Stimulated activated CD4-positive, alpha-beta T cell treated with anti-CD3 and anti-CD28 coated beads, Interleukin-12 subunit alpha, Interleukin-12 subunit beta, amount 100 ng/mL, for 24 hours (primary cell): Measurements from ENCODE around the gene FOXF2.

Experiments
- DNase-seq, 2 experiments: peaks; one replicate each; pipeline ENCODE4 v3.0.0-alpha.2; 2020; ENCODE audit warnings: low read depth in 2 of 2

Gene FOXF2

GRCh38 chr6:1378065-1379016 is 11.0 kb upstream of the FOXF2 start:
- DNase-seq, result no peak

DNA sequence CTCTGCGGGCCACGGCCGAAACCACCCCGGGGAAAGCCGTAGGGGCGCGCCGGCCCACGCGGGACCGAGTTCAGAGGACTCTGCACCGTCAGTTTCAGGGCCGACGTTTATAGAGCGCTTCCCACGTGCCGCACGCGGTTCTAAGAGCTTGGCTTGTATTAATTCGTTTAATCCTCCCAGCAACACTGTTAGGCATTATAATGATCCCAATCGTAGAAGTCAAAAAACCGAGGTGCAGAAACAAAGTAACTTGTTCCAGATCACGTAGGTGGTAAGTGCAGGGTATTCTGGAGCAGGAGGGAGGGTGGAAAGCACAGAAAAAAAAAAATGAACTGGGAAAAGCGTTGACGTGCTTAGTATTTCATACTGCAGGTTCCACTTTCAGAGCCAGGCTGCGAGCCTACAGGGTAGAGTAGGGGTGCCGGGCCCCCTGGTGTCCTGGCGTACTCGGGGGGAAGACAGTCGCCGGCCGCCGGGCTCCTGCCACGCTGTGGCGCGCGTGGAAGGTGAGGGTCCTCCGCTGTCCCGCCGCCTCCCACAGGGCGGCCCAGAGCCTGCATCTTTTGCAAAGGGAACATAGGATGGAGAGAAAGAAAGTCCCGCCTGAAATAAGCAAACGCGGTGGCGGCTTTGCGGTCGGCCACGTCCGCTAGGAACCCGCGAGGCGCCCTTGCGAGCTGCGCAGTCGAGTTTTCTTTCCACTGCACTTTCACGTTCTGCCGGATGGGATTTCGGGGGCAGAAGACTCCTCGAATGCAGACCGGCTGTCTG is 10.2 kb upstream of the FOXF2 start:
- no peak for DNase-seq

GRCh38 chr6:1379788-1380147 is 9.6 kb upstream of the FOXF2 start:
- DNase-seq, result no peak

GRCh38 chr6:1380625-1381427 is 8.6 kb upstream of the FOXF2 start:
- DNase-seq, result no peak

DNA sequence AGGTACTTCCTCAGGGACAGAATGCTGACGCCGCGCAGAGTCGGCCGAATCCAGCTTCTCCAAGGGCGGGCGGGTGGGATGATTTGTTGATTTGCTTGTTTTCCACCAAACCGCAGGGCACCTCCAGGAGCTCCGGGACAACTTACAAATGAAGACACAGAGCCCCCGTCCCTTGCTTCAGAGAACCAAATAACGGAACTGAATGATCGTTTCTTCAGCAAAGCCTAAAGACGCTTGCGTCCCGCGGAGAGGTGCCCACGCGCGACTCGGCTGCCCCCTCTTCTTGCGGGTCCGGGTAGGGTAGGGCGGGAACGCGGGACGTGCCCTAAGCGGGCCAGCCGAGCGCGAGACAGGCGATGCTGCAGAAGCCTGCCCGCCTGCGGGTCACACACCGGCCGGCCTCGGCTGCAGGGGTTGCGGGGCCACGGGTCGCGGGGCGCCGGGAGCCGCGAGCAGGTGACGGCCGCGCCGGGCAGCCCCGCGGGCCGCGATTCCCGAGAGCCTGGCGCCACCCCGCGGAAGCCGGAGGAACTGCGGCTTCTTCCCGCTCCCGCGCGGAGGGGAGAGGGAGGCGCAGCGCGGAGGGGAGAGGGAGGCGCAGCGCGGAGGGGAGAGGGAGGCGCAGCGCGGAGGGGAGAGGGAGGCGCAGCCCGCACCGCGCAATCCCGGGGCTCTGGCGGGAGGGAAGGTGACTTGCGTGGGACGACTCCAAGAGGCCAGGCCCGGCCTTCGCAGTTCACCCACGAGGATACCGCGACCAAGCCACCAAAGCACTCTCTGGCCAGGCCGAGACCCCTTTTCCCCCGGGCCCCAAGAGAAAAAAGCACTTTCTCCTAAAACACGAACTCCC is 7.7 kb upstream of the FOXF2 start:
- peak; percentile 39 to 57 for DNase-seq

DNA sequence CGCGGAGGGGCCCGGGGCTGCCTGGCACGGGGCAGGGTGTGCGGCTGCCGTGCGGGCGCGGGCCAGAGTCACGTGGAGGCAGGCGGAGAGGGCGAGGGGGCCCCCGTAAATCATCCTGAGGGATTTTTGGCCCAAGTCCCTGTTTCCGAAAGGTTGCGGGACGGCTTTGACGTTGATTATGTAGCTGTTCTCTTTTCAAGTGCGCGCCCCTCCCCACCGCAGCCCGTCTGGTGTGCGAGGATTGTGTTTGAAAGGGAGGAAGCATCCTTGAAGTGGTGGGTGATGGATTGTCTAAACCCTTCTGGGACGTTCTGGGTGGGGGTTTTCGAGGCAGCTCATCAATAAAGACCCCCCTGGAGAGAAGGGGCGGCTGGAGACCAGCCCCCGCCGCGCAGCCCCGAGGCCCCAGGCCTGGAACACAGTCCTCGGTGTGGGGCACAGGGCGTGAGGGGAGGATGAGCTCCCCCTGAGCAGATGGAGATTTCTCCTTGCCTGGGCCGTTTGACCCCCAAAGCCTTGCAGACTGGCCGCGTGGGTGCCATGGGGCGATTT is 7.0 kb upstream of the FOXF2 start:
- DNase-seq, result no peak

DNA sequence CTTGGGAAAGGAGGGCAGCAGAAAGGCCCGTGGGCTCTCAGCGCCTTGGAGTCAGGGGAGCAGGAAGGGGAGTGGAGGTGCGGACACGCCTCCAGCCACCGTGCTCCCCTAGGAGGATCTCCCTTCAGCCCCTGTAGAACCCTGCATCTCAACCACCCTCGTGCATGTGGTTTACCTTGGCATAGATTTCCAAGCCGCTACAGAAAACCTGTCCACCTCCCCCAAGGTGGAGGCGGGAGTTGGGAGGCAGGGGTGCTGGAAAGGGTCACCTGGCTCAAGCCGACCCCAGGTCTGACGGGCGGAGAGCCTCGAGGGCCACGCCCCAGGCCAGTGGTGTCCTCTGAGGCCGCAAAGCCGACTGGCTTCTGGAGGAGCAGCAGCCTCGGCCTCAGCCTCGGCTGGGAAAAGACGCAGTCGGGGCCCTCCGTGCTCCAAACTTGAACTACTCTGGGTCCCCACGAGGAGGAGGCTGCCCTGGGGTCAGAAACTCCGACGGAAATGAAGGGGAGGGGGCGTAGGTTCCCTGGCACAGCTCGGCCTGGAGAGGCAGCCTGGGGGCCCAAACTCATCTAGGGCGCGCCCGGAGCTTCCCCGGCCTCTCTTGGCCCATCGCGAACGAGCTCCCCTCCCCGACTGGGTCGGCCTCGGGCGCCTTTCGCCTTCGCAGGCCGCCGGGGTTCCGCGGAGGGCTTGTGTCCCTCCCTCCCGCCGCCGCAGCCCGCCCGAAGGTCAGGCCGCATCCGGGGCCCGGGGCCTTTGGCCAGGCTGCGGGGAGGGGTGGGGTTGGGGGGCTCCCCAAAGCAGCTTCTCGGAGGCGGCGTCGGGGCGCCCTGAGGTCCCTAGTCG is 6.3 kb upstream of the FOXF2 start:
- DNase-seq, result no peak

GRCh38 chr6:1383729-1384548 is 5.4 kb upstream of the FOXF2 start:
- DNase-seq, result no peak

DNA sequence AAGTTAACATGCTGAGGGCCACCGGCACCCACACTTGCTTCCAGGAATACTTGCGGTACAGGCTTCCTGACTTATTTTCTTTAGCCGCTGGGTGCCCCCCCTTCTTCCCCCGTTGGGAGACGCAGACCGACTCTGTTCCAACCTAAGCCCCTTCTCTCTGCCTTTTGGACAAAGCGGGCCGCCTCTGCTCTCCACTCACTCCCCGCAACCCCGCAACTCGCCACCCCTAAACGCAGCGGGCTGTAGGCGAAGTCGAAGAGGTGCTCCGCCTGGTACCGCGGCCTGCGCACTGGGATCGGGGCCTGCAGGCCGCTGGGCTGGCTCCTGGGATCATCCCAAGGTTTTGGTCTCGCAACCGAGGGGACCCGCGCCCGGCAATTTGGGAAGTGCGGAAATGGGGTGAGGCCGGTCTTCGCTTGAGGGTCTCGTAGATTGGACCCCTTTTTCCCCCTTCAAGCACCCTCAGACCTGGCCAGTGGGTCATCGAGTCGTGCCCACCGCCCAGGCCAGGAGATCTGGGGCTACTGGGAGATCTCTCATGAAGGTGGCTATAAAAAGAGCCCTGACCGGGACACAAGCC is 4.7 kb upstream of the FOXF2 start:
- no peak for DNase-seq

DNA sequence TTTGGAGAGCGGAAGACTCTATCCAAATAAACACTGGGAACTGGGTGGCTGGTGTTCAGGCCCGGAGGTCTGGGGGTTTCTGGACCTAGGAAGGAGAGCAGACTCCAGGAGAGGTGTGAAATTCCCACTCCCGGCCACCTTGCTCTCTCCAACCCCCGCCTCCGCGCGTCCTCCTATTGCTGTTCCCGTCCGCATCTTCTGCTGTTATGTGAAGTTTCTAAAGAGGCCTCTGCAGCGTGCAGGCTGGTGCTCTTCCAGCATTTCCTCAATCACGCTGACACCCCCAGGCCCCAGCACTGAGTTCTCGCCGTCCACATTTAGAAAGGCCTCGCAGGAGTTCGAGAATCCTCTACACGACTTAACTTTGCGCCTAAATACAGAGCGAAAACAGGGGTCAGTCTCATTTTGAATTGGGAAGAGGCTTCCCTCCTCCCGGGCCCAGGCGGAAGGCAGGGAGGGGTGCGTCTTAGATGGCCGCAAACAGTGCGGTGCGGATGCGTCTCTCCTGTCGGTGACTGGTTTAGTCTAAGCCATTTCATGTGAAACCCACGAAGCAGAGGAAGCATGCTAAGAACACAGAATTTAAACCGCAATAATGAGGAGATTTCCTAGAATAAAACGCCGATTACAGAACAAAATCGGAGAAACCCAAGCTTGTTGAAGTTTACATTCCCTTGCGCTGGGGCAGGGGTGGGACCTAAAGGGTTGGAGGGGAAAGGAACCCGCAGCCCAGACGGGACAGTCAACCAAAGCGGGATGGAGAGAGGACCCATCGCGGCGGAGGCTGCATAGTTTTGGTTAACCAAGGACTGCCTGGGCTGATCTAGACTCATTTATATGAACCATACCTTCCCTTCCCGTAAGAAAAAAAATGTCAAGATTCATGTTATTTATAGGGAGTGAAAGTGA is 4.0 kb upstream of the FOXF2 start:
- no peak for DNase-seq

DNA sequence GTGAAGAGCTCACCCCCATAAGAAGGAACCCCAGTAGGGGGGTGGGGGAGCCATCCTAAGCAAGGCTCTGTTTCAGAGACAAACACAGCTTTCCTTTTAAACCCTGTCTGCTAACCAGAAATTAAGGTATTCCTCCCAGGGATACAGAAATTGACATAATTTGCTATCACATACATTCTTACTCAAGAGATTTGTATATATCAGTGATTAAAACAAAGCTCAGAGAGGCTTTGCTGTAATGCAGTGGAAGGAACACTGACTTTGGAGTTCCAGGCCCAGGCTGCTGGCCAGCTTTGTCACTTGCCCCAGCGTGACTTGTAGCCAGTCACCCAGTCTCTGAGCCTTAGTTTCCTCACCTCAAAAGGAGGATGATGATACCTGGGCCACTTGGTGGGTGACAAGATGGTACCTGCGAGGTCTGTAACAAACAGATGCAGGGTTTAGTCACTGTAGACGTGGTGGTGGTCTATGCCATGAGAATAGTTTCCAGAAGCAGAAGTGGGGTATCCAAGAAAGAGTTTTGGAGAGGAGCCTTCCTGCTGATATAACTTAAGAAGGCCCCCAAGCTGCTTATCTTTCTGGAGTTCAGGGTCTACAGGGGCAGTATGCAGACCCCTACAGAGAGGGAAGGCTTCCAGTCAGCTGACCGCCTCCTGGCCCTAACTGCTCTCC is 3.2 kb upstream of the FOXF2 start:
- DNase-seq, result no peak

GRCh38 chr6:1387538-1387875 is 1.9 kb upstream of the FOXF2 start:
- DNase-seq, result no peak

GRCh38 chr6:1387876-1388629 is 1.3 kb upstream of the FOXF2 start:
- no peak for DNase-seq

DNA sequence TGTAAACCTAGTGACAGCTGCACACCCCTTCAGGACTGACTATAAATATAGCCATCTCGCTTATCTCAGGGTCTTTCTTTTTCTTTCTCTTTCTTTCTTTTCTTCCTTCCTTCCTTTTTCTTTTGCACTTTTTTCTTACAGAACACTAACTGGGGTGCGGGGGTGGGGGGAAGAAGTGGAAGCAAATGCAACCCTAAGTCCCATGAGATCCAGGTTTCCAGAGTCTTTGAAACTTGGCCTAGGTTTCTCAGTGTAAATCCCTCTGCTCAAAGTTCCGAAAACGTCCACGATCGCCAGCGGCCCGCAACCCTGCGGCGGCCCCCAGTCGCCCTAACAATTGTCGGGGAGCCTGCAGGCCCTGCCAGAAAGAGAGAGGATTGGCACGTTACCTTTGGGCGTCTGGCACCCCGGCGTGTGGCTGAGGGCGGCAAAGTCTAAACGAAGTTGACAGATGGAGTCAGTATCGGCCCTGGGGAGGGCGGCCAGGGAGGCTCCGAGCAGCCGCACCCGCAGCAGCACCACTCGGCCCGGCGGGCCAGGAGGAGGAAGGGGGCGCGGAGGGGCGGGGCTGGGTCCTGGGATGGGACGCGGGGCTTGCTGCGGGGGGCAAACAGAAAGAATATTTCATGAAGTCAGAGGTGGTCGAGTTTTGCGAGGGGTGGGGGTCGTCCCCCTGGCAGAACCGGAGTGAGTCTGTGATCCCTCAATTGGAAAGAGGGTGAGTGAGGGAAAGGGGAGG is 577 bp upstream of the FOXF2 start:
- DNase-seq, result no peak

- no peak for DNase-seq
Observed at GRCh38 chr6:1390133-1390945, 963 bp downstream of the FOXF2 start.
